ENCODE measurements around the gene LUZP2.

DNA sequence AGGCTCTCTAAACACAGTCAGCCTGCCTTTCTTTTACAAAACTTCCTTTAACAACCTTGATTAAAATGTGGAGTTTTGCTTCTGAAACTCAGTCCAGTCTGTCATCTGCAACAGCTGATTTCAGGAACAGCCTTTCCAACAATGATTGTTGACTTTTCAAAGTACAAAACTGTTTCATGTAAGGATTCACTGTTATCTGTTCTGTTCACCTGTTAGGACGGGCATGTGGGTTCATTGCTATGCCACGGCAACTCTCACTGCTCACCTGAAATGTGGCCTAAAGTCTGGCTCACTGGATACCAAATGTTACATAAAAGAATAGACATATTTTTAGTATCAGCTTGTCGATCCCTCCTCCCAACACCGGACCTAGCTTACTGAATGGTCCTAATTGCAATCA lies 242.8 kb downstream of the LUZP2 start:
- TF ChIP-seq, protein P1, sequence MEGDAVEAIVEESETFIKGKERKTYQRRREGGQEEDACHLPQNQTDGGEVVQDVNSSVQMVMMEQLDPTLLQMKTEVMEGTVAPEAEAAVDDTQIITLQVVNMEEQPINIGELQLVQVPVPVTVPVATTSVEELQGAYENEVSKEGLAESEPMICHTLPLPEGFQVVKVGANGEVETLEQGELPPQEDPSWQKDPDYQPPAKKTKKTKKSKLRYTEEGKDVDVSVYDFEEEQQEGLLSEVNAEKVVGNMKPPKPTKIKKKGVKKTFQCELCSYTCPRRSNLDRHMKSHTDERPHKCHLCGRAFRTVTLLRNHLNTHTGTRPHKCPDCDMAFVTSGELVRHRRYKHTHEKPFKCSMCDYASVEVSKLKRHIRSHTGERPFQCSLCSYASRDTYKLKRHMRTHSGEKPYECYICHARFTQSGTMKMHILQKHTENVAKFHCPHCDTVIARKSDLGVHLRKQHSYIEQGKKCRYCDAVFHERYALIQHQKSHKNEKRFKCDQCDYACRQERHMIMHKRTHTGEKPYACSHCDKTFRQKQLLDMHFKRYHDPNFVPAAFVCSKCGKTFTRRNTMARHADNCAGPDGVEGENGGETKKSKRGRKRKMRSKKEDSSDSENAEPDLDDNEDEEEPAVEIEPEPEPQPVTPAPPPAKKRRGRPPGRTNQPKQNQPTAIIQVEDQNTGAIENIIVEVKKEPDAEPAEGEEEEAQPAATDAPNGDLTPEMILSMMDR (IDR thresholded peaks at IDR 0.05): no peak
- no peak for TF ChIP-seq EP300 (IDR thresholded peaks at IDR 0.05)
- no peak for TF ChIP-seq POLR2A (IDR thresholded peaks at IDR 0.05)

Measured in tibial nerve (tissue), 4 donors.